Measurements from ENCODE around the gene WWP2. TPM values are rescaled to one million over a fixed set of nuclear protein-coding genes. Genes with fewer than 3 reads are reported as not detected.
A peak's percentile ranks its signal among the peaks of the same experiment; 100 is the strongest.

WWP2 gene
- total RNA-seq, 6 donors from 2014 or later, result 59.5 to 125 (median 82.3) TPM

- ATAC-seq (ENCODE audit: low FRiP score in 2 of 2), result peak in 1 of 2 donors; percentile 71
Observed at GRCh38 chr16:69838489-69838888, 76.4 kb downstream of the WWP2 start.

GRCh38 chr16:69839240-69839688 lies 77.1 kb downstream of the WWP2 start:
- WGBS, 2 donors, result 46 to 63% methylated on average over 2 of the region's 2 CpGs
- DNase-seq, result no peak
- Histone ChIP-seq H3K27ac (peak overlapping the region in 3 of 4 donors; percentile 15 to 60 (median 40)), H3K27me3 (no peaks in the 10 kb centered on the region), H3K4me3 (no peak overlapping the region), H3K4me1 (peaks cover 18 to 27% (median 25%) of the 10 kb centered on the region in 4 donors), H3K9me3 (no peaks in the 10 kb centered on the region), H3K36me3 (peaks cover 0 to 26% (median 9%) of the 10 kb centered on the region in 4 donors)
- TF ChIP-seq POLR2A (IDR thresholded peaks at IDR 0.05), result no peak
- TF ChIP-seq CTCF (IDR thresholded peaks at IDR 0.05), result no peak
- TF ChIP-seq EP300 (IDR thresholded peaks at IDR 0.05), result no peak
- TF ChIP-seq POLR2AphosphoS5 (IDR thresholded peaks at IDR 0.05), result no peak
- peak in 1 of 2 donors; percentile 60 for ATAC-seq (ENCODE audit: low FRiP score in 2 of 2)

More at GRCh38 chr16:69838489-69838888, 76.4 kb downstream of the WWP2 start:
- Histone ChIP-seq H3K27me3 (no peaks in the 10 kb centered on the region), H3K36me3 (peaks cover 0 to 26% (median 8%) of the 10 kb centered on the region in 4 donors), H3K27ac (peak overlapping the region in 2 of 4 donors; percentile 15 to 60), H3K4me3 (no peak overlapping the region), H3K9me3 (no peaks in the 10 kb centered on the region), H3K4me1 (peaks cover 26 to 35% (median 31%) of the 10 kb centered on the region in 4 donors)
- 43 to 49% methylated on average over 4 of the region's 4 CpGs for WGBS, 2 donors
- no peak for DNase-seq
- TF ChIP-seq POLR2AphosphoS5 (IDR thresholded peaks at IDR 0.05), result peak in 1 of 2 donors; percentile 28
- TF ChIP-seq CTCF (IDR thresholded peaks at IDR 0.05), result no peak

- H3K4me3 ChIP-seq, result no peak overlapping the region
- ATAC-seq (ENCODE audit: low FRiP score in 2 of 2), result peak in 1 of 2 donors; percentile 23
- peak in 1 of 2 donors; percentile 28 for TF ChIP-seq POLR2AphosphoS5 (IDR thresholded peaks at IDR 0.05)
- no peak for TF ChIP-seq POLR2A (IDR thresholded peaks at IDR 0.05)
- no peak for TF ChIP-seq CTCF (IDR thresholded peaks at IDR 0.05)
- TF ChIP-seq EP300 (IDR thresholded peaks at IDR 0.05), result no peak
- no peaks in the 10 kb centered on the region for H3K9me3 ChIP-seq
- peak; percentile 41 to 65 for DNase-seq
- WGBS, 2 donors, result 51 to 73% methylated on average over 6 to 10 of the region's 10 CpGs
- H3K4me1 ChIP-seq, result peaks cover 16 to 27% (median 24%) of the 10 kb centered on the region in 4 donors
- H3K27me3 ChIP-seq, result no peaks in the 10 kb centered on the region
- peak overlapping the region in 3 of 4 donors; percentile 15 to 60 (median 40) for H3K27ac ChIP-seq
- H3K36me3 ChIP-seq, result peaks cover 0 to 26% (median 10%) of the 10 kb centered on the region in 4 donors
Observed at GRCh38 chr16:69839798-69840409, 77.8 kb downstream of the WWP2 start.

GRCh38 chr16:69840975-69841374 lies 78.8 kb downstream of the WWP2 start:
- H3K36me3 ChIP-seq, result peaks cover 0 to 26% (median 12%) of the 10 kb centered on the region in 4 donors
- 74 to 82% methylated on average over 2 of the region's 2 CpGs for WGBS, 2 donors

GRCh38 chr16:69844441-69844840 lies 82.3 kb downstream of the WWP2 start:
- peaks cover 19 to 26% (median 23%) of the 10 kb centered on the region in 4 donors for H3K4me1 ChIP-seq
- H3K4me3 ChIP-seq, result no peak overlapping the region
- H3K9me3 ChIP-seq, result no peaks in the 10 kb centered on the region
- ATAC-seq (ENCODE audit: low FRiP score in 2 of 2), result no peak
- 80 to 86% methylated on average over 8 of the region's 8 CpGs for WGBS, 2 donors
- H3K36me3 ChIP-seq, result peaks cover 0 to 26% (median 12%) of the 10 kb centered on the region in 4 donors
- TF ChIP-seq EP300 (IDR thresholded peaks at IDR 0.05) (no peak), CTCF (IDR thresholded peaks at IDR 0.05) (no peak), POLR2A (IDR thresholded peaks at IDR 0.05) (no peak), POLR2AphosphoS5 (IDR thresholded peaks at IDR 0.05) (no peak)
- H3K27ac ChIP-seq, result no peak overlapping the region
- DNase-seq, result no peak
- no peaks in the 10 kb centered on the region for H3K27me3 ChIP-seq

More at GRCh38 chr16:69840975-69841374, 78.8 kb downstream of the WWP2 start:
- H3K4me1 ChIP-seq, result peaks cover 16 to 27% (median 24%) of the 10 kb centered on the region in 4 donors
- DNase-seq (no peak), ATAC-seq (ENCODE audit: low FRiP score in 2 of 2) (no peak)
- H3K4me3 ChIP-seq, result no peak overlapping the region
- TF ChIP-seq POLR2AphosphoS5 (IDR thresholded peaks at IDR 0.05) (peak in 1 of 2 donors; percentile 27), POLR2A (IDR thresholded peaks at IDR 0.05) (no peak)
- no peaks in the 10 kb centered on the region for H3K27me3 ChIP-seq
- H3K27ac ChIP-seq, result peak overlapping the region in 2 of 4 donors; percentile 15 to 60
- H3K9me3 ChIP-seq, result no peaks in the 10 kb centered on the region

Measured in upper lobe of left lung (tissue), 6 donors.